Upper lobe of left lung (tissue), 6 donors: ENCODE data around the gene ATRNL1. TPM values are rescaled to one million over a fixed set of nuclear protein-coding genes. Genes with fewer than 3 reads are reported as not detected.

ENCODE experiments used
- ATAC-seq, 2 donors: fragments of 200-7000 bp; cut with Tn5 transposase; one replicate each; pipeline ENCODE4 v1.9.1; 2022; ENCODE audit warnings: mild to moderate bottlenecking in 2 of 2, moderate library complexity in 2 of 2; ENCODE audit not compliant: low FRiP score in 2 of 2
- DNase-seq, 2 donors: peaks; one replicate each; pipeline ENCODE4 v3.0.0-alpha.2; 2019 to 2020
- H3K27ac ChIP-seq, 4 donors: fragments of 200-600 bp; sonication (generic); one replicate each; pipeline ENCODE4 v1.5.1; 2016 to 2019
- H3K27me3 ChIP-seq, 4 donors: fragments of 200-600 bp; sonication (generic); one replicate each; pipeline ENCODE4 v1.5.1; 2017 to 2019
- H3K36me3 ChIP-seq, 4 donors: fragments of 200-600 bp; sonication (generic); one replicate each; pipeline ENCODE4 v1.5.1; 2016 to 2019
- H3K4me1 ChIP-seq, 4 donors: fragments of 200-600 bp; sonication (generic); one replicate each; pipeline ENCODE4 v1.5.1; 2018 to 2019
- H3K4me3 ChIP-seq, 4 donors: fragments of 200-600 bp; sonication (generic); one replicate each; pipeline ENCODE4 v1.5.1; 2017 to 2019; ENCODE audit warnings: mild to moderate bottlenecking in 2 of 4, moderate library complexity in 1 of 4
- H3K9me3 ChIP-seq, 4 donors: fragments of 200-600 bp; sonication (generic); one replicate each; pipeline ENCODE4 v1.5.1; 2018 to 2019
- CTCF ChIP-seq, 6 experiments: fragments of 450-650 bp in 4 of 6; fragments of 200-600 bp in 2 of 6; sonication (generic) in 2 of 6; IDR thresholded peaks; one replicate each; pipeline ENCODE4 v1.5.1; 2016 to 2019; ENCODE audit warnings: antibody characterized with exemption in 6 of 6
- EP300 ChIP-seq, 4 donors: sonication (generic); formaldehyde crosslinking; IDR thresholded peaks; one replicate each; pipeline ENCODE4 v1.5.1; 2017; ENCODE audit warnings: antibody characterized with exemption in 4 of 4, control low read depth in 2 of 4
- POLR2A ChIP-seq, 4 donors: fragments of 450-650 bp; IDR thresholded peaks; one replicate each; pipeline ENCODE4 v1.5.1; 2016 to 2017; ENCODE audit warnings: antibody characterized with exemption in 4 of 4, mild to moderate bottlenecking in 2 of 4
- POLR2AphosphoS5 ChIP-seq, 2 donors: sonication (generic); formaldehyde crosslinking; IDR thresholded peaks; one replicate each; pipeline ENCODE4 v1.5.1; 2017; ENCODE audit warnings: antibody characterized with exemption in 2 of 2
- WGBS, 2 donors: methylation state at CpG; one replicate each; pipeline ENCODE4 v1.1.5; 2017 to 2018; 5-methylcytosine and 5-hydroxymethylcytosine counted together
- total RNA-seq, 6 donors: library from RNA; depleted of rRNA in 4 of 6; stranded (reverse); fragments of >200 nt in 4 of 6; gene quantifications; one replicate each; pipeline versions ENCODE4 v1.1.0 to v1.2.1, GENCODE V29; 2016 to 2021
- donor health status: DM: no; HTN: no; CAD: no; lungs with moderate emphysema.
- donor health status: DM: no; HTN: yes; CAD: no; lungs with severe emphysema.

The ATRNL1 gene
- total RNA-seq, 6 donors from 2014 or later, result 0.11 to 1.0 (median 0.39) TPM

DNA sequence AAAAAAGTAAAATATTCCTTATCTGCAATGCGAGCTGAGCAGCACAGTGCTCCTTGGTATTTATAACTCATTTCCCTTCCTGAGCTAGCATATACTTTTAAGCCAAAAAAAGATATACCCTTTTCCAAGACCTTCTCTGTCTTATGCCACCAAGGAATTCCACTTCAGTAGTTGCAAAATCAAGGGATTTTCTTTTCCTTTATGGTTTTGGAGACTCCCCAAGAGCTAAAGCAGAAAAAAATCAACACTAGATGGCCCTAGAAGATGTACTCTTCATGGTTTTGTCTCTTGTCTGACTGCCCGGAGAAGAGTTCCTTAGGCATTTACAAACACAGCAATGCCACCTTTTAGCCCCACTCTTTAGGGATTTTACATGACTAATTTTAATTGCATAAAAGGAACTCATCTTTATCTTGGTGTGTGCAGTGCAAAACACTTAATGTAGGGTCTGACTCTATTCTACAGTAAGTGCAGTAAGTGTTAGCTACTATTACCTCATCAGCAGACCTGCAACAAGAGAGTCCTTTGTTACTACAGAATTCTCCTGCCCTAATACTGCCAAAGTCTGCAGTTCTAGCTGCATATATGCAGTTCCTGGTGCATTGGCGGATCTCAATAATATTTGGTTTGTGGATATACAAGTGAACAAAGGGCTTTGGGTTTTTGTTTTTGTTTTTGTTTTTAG, 736.5 kb downstream of the ATRNL1 start:
- Histone ChIP-seq H3K4me1 (no peaks in the 10 kb centered on the region), H3K9me3 (no peaks in the 10 kb centered on the region), H3K27ac (no peak overlapping the region), H3K27me3 (no peaks in the 10 kb centered on the region), H3K36me3 (no peaks in the 10 kb centered on the region), H3K4me3 (no peak overlapping the region)
- TF ChIP-seq POLR2AphosphoS5 (IDR thresholded peaks at IDR 0.05) (no peak), POLR2A (IDR thresholded peaks at IDR 0.05) (no peak), EP300 (IDR thresholded peaks at IDR 0.05) (no peak), CTCF (IDR thresholded peaks at IDR 0.05) (no peak)
- WGBS, 2 donors, result 53 to 66% methylated on average over 3 of the region's 3 CpGs
- DNase-seq (no peak), ATAC-seq (no peak)

DNA sequence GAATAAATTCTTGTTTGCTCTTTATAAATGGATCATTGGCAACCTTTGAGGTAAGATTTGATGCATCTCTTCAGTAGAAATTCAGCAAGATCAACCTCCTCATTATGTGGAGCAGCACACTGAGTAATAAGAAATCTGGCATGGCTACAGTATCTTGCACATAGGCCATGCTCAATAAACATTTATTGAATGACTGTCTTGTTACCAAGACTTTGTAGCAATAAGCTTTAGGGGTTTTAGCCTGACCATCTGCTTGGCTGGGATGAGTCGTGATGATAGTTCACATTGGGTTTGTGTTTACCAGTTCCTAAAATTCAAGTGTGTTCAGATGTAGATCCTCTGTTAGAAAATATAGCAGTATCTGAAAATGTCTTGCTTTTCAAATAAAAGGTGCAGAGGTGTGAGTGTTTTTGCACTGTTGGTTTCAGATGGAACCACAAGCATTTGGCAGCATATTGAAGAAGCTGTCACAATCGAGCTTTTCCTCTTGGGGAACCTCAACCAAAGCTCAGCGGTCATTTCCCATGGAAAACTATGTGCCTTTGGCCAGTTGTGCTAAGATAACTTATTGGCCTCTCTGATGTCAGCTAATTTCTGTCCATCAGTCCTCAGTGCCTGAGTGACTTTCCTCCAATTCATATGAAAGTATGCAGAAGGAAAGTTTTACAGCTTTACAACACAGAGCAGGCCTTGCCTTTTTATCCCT, 737.3 kb downstream of the ATRNL1 start:
- no peak overlapping the region for H3K27ac ChIP-seq
- no peaks in the 10 kb centered on the region for H3K9me3 ChIP-seq
- TF ChIP-seq EP300 (IDR thresholded peaks at IDR 0.05) (no peak), POLR2AphosphoS5 (IDR thresholded peaks at IDR 0.05) (no peak), POLR2A (IDR thresholded peaks at IDR 0.05) (no peak), CTCF (IDR thresholded peaks at IDR 0.05) (no peak)
- H3K36me3 ChIP-seq, result no peaks in the 10 kb centered on the region
- WGBS, 2 donors, result 55 to 69% methylated on average over 3 of the region's 3 CpGs
- DNase-seq, result no peak
- H3K4me1 ChIP-seq, result no peaks in the 10 kb centered on the region
- H3K27me3 ChIP-seq, result no peaks in the 10 kb centered on the region
- no peak overlapping the region for H3K4me3 ChIP-seq
- ATAC-seq, result no peak

- 68 to 74% methylated on average over 8 of the region's 8 CpGs for WGBS, 2 donors
- DNase-seq, result no peak
- Histone ChIP-seq H3K9me3 (no peaks in the 10 kb centered on the region), H3K36me3 (no peaks in the 10 kb centered on the region), H3K4me1 (no peaks in the 10 kb centered on the region), H3K4me3 (no peak overlapping the region), H3K27me3 (no peaks in the 10 kb centered on the region), H3K27ac (no peak overlapping the region)
- no peak for TF ChIP-seq CTCF (IDR thresholded peaks at IDR 0.05)
- TF ChIP-seq POLR2A (IDR thresholded peaks at IDR 0.05), result no peak
- no peak for TF ChIP-seq EP300 (IDR thresholded peaks at IDR 0.05)
- no peak for TF ChIP-seq POLR2AphosphoS5 (IDR thresholded peaks at IDR 0.05)
- no peak for ATAC-seq
Measured at GRCh38 chr10:115831016-115831415, 737.9 kb downstream of the ATRNL1 start.

GRCh38 chr10:115833119-115833518, 740.0 kb downstream of the ATRNL1 start:
- no peak overlapping the region for H3K27ac ChIP-seq
- no peak for TF ChIP-seq POLR2AphosphoS5 (IDR thresholded peaks at IDR 0.05)
- TF ChIP-seq EP300 (IDR thresholded peaks at IDR 0.05), result no peak
- no peak for TF ChIP-seq CTCF (IDR thresholded peaks at IDR 0.05)
- no peak for TF ChIP-seq POLR2A (IDR thresholded peaks at IDR 0.05)
- no peak for DNase-seq
- H3K36me3 ChIP-seq, result no peaks in the 10 kb centered on the region
- H3K4me1 ChIP-seq, result no peaks in the 10 kb centered on the region
- ATAC-seq, result no peak
- no peaks in the 10 kb centered on the region for H3K27me3 ChIP-seq
- WGBS, 2 donors, result 46 to 48% methylated on average over 4 of the region's 4 CpGs
- no peak overlapping the region for H3K4me3 ChIP-seq
- H3K9me3 ChIP-seq, result no peaks in the 10 kb centered on the region
